ENCODE data around the gene KCNK1. TPM values are rescaled to one million over a fixed set of nuclear protein-coding genes. Genes with fewer than 3 reads are reported as not detected.

Gene KCNK1
- total RNA-seq, 4 donors from 2014 or later = 1.9 to 10.2 (median 4.8) TPM

GRCh38 chr1:233575450-233575849 is 38.5 kb upstream of the KCNK1 start:
- DNase-seq (ENCODE audit: low spot score) = no peak
- no peak for ATAC-seq (ENCODE audit: low FRiP score)
- no peak for TF ChIP-seq CTCF (IDR thresholded peaks at IDR 0.05)

GRCh38 chr1:233582439-233582838 is 31.5 kb upstream of the KCNK1 start:
- no peak for TF ChIP-seq CTCF (IDR thresholded peaks at IDR 0.05)
- DNase-seq (ENCODE audit: low spot score) (no peak), ATAC-seq (ENCODE audit: low FRiP score) (no peak)

GRCh38 chr1:233584376-233584775 is 29.5 kb upstream of the KCNK1 start:
- no peak for TF ChIP-seq CTCF (IDR thresholded peaks at IDR 0.05)
- no peak for DNase-seq (ENCODE audit: low spot score)
- no peak for ATAC-seq (ENCODE audit: low FRiP score)

GRCh38 chr1:233584931-233585330 is 29.0 kb upstream of the KCNK1 start:
- no peak for TF ChIP-seq CTCF (IDR thresholded peaks at IDR 0.05)
- ATAC-seq (ENCODE audit: low FRiP score) (no peak), DNase-seq (ENCODE audit: low spot score) (no peak)

DNA sequence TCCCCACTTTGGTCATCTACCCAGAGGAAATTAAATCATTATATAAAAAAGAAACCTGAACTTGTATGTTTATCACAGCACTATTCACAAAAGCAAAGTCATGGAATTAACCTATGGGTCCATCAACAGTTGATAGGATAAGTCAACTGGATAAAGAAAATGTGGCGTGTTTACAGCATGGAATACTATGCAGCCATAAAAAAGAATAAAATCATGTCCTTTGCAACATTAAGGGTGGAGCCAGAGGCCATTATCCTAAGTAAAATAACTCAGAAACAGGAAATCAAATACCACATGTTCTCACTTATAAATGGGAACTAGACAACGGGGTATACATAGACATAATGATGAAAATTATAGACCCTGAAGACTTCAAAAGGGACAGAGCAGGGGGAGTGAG is 27.6 kb upstream of the KCNK1 start:
- ATAC-seq (ENCODE audit: low FRiP score) (no peak), DNase-seq (ENCODE audit: low spot score) (no peak)
- no peak for TF ChIP-seq CTCF (IDR thresholded peaks at IDR 0.05)

DNA sequence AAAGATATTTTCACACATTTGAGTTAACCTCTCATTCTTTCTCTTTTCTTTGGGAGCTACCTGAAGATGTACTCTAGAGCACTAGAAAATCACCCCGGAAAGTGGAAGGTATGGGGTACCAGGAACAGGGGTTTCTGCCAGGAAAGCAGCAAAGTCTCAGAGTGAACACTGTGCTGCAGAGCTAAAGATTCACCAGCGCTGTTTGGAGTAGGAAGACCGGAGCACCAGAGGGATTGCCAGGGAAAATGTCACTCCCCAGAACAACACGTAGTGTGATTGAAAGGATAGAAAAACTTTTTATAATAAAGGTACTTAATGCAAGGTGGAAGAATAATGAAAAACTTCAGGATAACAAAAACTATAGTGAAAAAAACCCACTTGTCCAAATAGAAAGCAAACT is 26.7 kb upstream of the KCNK1 start:
- no peak for DNase-seq (ENCODE audit: low spot score)
- no peak for ATAC-seq (ENCODE audit: low FRiP score)
- TF ChIP-seq CTCF (IDR thresholded peaks at IDR 0.05) = no peak

DNA sequence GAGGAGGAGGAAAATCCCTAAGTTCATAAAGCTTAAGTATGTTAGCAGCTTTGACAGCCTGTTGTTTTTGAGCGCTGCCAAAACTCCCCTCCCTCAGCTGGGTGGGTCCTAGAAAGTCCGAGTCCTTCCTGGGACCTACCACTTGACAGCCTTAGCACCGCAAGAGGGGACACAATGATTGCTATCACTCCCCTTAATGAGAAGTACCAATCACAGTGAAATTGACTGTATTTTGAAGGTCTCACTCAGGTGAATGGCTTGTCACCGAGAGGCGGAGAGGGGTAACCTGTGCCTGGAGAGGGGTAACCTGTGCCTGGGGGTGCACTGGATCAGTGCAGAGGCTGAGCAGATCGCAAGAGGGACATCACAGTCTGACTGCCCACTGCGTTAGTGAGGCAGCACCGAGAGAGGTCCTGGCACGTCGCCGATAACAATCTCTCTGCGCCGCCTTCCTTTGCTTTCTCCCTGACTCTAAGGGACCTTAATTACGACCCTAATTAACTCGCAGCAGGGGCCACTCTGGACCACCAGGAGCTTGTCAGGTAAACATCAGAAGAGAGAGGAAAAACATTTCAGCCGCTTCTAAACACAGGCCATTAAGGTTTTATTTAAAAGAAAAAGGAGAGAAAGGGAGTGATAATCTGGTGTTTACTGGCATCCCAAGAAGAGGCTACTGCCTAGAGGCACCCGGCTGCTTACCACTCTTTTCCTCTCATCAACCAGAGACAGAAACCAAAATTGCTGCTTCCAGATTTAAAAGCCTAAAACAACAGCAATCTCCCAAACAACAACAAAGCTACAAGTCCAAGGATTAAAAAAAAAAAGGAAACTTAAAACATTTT is 25.7 kb upstream of the KCNK1 start:
- DNase-seq (ENCODE audit: low spot score) = no peak
- TF ChIP-seq CTCF (IDR thresholded peaks at IDR 0.05) = no peak
- ATAC-seq (ENCODE audit: low FRiP score) = no peak
